ENCODE results near the gene HSD3B2.

DNA sequence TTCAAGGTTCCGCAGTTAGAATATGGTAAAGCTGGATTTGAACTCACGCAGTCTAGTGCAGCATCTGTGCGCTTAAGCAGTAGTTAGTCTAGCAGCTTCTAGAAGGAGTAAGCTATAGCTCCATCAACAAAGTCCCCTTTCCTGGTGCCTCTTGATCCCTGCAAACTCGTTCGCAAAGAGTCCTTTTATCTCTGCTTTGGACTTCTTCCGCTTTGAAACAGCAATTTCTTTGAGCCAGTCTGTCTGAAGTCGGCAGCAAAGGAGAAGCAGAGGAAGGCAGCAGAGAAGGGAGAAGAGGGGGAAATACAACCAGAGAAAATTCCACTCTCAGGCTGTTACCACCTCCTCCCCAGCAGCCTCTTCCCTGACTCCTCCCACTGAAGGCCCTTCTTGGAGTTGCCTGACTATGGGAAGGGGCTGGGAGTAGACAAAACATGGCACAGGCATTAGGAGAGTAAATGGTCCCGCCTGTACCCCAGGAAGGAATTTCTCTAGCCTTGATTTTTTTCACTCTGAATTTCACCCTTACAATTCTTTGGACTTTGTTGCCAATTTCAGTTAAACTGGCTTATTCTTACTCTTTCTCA is 25.9 kb downstream of the HSD3B2 start:
- TF ChIP-seq, protein P1, sequence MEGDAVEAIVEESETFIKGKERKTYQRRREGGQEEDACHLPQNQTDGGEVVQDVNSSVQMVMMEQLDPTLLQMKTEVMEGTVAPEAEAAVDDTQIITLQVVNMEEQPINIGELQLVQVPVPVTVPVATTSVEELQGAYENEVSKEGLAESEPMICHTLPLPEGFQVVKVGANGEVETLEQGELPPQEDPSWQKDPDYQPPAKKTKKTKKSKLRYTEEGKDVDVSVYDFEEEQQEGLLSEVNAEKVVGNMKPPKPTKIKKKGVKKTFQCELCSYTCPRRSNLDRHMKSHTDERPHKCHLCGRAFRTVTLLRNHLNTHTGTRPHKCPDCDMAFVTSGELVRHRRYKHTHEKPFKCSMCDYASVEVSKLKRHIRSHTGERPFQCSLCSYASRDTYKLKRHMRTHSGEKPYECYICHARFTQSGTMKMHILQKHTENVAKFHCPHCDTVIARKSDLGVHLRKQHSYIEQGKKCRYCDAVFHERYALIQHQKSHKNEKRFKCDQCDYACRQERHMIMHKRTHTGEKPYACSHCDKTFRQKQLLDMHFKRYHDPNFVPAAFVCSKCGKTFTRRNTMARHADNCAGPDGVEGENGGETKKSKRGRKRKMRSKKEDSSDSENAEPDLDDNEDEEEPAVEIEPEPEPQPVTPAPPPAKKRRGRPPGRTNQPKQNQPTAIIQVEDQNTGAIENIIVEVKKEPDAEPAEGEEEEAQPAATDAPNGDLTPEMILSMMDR (IDR thresholded peaks at IDR 0.05): no peak
- no peak for TF ChIP-seq POLR2A (IDR thresholded peaks at IDR 0.05)
